ENCODE measurements around the gene MRM2. TPM values are rescaled to one million over a fixed set of nuclear protein-coding genes. Genes with fewer than 3 reads are reported as not detected.

The MRM2 gene
- total and polyA plus RNA-seq, 5 donors from 2014 or later = 7.3 to 39.7 (median 37.1) TPM

DNA sequence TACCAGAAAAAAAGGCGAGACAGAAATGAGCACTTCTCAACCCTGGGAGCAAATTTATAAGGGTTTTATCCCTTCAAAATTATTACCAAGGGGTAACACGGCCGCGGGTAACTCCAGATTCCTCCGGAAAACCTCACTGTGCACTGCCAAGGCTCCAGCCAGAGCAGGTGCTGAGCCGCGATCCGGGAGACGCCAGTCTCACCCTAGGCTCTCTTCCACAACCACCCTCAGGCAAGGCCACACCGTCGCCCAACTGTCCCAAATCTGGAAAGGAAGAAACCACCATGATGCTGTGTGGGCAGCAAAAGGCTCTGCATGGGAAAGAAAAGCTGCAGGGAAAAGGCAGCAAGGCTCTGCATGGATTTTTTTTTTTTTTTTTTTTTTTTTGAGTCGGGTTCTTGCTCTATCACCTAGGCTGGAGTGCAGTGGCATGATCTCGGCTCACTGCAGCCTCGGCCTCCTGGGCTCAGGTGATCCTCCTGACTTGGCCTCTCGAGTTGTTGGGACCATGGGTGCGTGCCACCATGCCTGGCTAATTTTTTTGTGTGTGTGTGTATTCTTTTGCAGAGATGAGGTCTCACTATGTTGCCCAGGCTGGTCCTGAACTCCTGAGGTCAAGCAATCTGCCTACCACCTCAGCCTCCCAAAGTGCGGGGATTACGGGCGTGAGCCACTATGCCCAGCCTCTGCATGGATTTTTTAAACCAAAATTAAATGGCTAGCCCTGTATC is 48.3 kb downstream of the MRM2 start:
- H3K36me3 Mint-ChIP-seq = peaks cover 41% of the 10 kb centered on the region

DNA sequence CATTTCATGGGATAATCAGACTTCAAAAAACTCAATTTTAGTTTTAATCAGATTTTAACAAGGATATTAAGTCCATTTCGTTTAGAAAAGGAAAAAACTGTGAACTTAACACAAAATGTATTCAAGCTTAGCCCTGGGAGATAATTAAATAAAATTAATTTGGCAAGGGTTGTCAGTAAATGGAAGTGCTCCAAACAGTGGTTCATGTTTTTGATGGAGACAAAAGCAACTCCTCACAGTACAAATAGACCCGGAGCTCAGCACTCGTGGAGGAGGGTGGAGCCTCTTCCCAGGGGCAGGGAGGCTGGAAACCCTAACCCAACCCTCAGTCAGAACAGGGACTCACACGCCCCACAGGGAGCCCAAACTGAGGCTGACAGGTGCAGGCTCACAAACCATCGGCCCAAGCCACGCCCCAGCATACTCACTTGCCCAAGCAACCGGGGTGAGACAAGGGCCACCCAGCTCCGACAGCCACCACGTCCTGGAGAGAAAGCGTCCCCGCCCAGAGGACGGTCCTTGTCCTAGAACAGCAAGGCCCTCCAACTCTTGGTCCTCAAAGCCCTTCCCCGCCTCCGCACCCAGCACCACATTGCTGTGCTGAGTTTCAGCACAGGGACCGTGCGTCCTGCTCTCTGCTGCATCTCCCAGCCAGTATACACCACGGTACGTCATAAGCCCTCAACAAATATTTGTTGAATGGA is 49.0 kb downstream of the MRM2 start:
- no peaks in the 10 kb centered on the region for H3K4me1 ChIP-seq (ENCODE audit: control insufficient read depth, insufficient read depth, low read length, poor library complexity, severe bottlenecking)
- no peak overlapping the region for H3K4me3 Mint-ChIP-seq
- no peak for ATAC-seq (ENCODE audit: low read depth in 2 of 2)
- peaks cover 0 to 5% (median 0%) of the 10 kb centered on the region in 7 donors for H3K9me3 Mint-ChIP-seq
- no peaks in the 10 kb centered on the region for H3K27me3 Mint-ChIP-seq
- no peak overlapping the region for H3K27ac Mint-ChIP-seq
- H3K27ac ChIP-seq (ENCODE audit: insufficient read depth, low read length, poor library complexity, severe bottlenecking) = no peak overlapping the region
- H3K4me1 Mint-ChIP-seq = peaks cover 0 to 4% (median 0%) of the 10 kb centered on the region in 4 donors
- H3K4me3 ChIP-seq (ENCODE audit: low read depth, low read length) = no peak overlapping the region
- peaks cover 16% of the 10 kb centered on the region for H3K36me3 ChIP-seq (ENCODE audit: control insufficient read depth, insufficient read depth, low read length)
- H3K9me3 ChIP-seq (ENCODE audit: control insufficient read depth in 2 of 2, low read length in 2 of 2) = peaks cover 0 to 2% of the 10 kb centered on the region in 2 experiments
- H3K27me3 ChIP-seq (ENCODE audit: control insufficient read depth, insufficient read depth, low read length) = no peaks in the 10 kb centered on the region
- DNase-seq = no peak
- peaks cover 46% of the 10 kb centered on the region for H3K36me3 Mint-ChIP-seq

More for the DNA sequence above, 48.3 kb downstream of the MRM2 start:
- H3K4me1 ChIP-seq (ENCODE audit: control insufficient read depth, insufficient read depth, low read length, poor library complexity, severe bottlenecking) = no peaks in the 10 kb centered on the region
- H3K36me3 ChIP-seq (ENCODE audit: control insufficient read depth, insufficient read depth, low read length) = peaks cover 16% of the 10 kb centered on the region
- no peak overlapping the region for H3K4me3 Mint-ChIP-seq
- H3K27me3 Mint-ChIP-seq = no peaks in the 10 kb centered on the region
- H3K4me3 ChIP-seq (ENCODE audit: low read depth, low read length) = no peak overlapping the region
- H3K9me3 ChIP-seq (ENCODE audit: control insufficient read depth in 2 of 2, low read length in 2 of 2) = peaks cover 0 to 2% of the 10 kb centered on the region in 2 experiments
- no peak overlapping the region for H3K27ac ChIP-seq (ENCODE audit: insufficient read depth, low read length, poor library complexity, severe bottlenecking)
- no peaks in the 10 kb centered on the region for H3K27me3 ChIP-seq (ENCODE audit: control insufficient read depth, insufficient read depth, low read length)
- ATAC-seq (ENCODE audit: low read depth in 2 of 2) = no peak
- peaks cover 0 to 5% (median 0%) of the 10 kb centered on the region in 7 donors for H3K9me3 Mint-ChIP-seq
- H3K27ac Mint-ChIP-seq = peak overlapping the region in 1 of 3 donors; percentile 23
- H3K4me1 Mint-ChIP-seq = peaks cover 0 to 4% (median 0%) of the 10 kb centered on the region in 4 donors
- DNase-seq = no peak

DNA sequence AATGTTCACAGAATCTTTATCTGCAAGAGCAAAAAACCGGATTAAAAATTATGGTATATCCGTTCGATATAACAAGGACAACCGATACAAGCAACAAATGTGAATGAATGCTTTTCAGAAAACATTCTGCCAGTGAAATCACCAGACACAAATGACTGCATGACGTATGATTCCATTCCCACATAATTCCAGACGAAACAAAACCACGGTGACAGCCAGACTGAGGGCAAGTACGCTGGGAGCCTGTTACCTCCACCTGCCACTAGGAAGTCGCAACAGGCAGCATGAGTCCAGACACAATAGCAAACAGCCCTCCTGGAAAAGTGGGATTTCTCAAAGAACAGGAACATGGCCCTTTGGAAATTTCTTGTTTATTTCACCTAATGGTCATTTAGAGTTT is 51.0 kb downstream of the MRM2 start:
- Histone ChIP-seq H3K9me3 (ENCODE audit: control insufficient read depth in 2 of 2, low read length in 2 of 2) (peaks cover 0 to 2% of the 10 kb centered on the region in 2 experiments), H3K36me3 (ENCODE audit: control insufficient read depth, insufficient read depth, low read length) (peaks cover 11% of the 10 kb centered on the region), H3K27ac (ENCODE audit: insufficient read depth, low read length, poor library complexity, severe bottlenecking) (no peak overlapping the region), H3K27me3 (ENCODE audit: control insufficient read depth, insufficient read depth, low read length) (no peaks in the 10 kb centered on the region), H3K4me3 (ENCODE audit: low read depth, low read length) (no peak overlapping the region), H3K4me1 (ENCODE audit: control insufficient read depth, insufficient read depth, low read length, poor library complexity, severe bottlenecking) (no peaks in the 10 kb centered on the region)
- Mint-ChIP-seq H3K27ac (no peak overlapping the region), H3K4me1 (no peaks in the 10 kb centered on the region), H3K27me3 (no peaks in the 10 kb centered on the region), H3K9me3 (peaks cover 0 to 5% (median 0%) of the 10 kb centered on the region in 7 donors), H3K36me3 (peaks cover 37% of the 10 kb centered on the region), H3K4me3 (no peak overlapping the region)
- DNase-seq (no peak), ATAC-seq (ENCODE audit: low read depth in 2 of 2) (no peak)

DNA sequence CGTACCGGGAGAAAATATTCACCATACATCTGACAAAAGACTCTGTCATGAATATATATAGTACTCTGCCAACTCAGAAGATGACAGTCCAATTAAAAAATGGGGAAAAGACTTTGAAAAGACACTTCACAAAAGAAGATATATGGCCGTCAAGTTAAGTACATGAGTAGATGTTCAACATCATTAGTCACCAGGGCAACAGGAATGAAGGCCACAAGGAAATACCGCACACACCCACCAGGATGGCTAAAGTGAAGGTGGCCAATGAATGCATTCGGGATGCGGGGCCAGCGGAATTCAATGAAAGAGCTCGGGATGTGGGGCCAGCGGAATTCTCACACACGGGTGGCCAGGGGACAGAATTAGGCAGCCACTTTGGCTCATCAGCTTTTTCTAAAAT is 51.5 kb downstream of the MRM2 start:
- Mint-ChIP-seq H3K9me3 (peaks cover 0 to 5% (median 0%) of the 10 kb centered on the region in 7 donors), H3K36me3 (peaks cover 36% of the 10 kb centered on the region), H3K27ac (no peak overlapping the region), H3K4me3 (no peak overlapping the region), H3K27me3 (no peaks in the 10 kb centered on the region), H3K4me1 (no peaks in the 10 kb centered on the region)
- ATAC-seq (ENCODE audit: low read depth in 2 of 2) (no peak), DNase-seq (no peak)
- Histone ChIP-seq H3K27me3 (ENCODE audit: control insufficient read depth, insufficient read depth, low read length) (no peaks in the 10 kb centered on the region), H3K36me3 (ENCODE audit: control insufficient read depth, insufficient read depth, low read length) (peaks cover 6% of the 10 kb centered on the region), H3K4me1 (ENCODE audit: control insufficient read depth, insufficient read depth, low read length, poor library complexity, severe bottlenecking) (no peaks in the 10 kb centered on the region), H3K9me3 (ENCODE audit: control insufficient read depth in 2 of 2, low read length in 2 of 2) (peaks cover 0 to 2% of the 10 kb centered on the region in 2 experiments), H3K27ac (ENCODE audit: insufficient read depth, low read length, poor library complexity, severe bottlenecking) (no peak overlapping the region), H3K4me3 (ENCODE audit: low read depth, low read length) (no peak overlapping the region)

DNA sequence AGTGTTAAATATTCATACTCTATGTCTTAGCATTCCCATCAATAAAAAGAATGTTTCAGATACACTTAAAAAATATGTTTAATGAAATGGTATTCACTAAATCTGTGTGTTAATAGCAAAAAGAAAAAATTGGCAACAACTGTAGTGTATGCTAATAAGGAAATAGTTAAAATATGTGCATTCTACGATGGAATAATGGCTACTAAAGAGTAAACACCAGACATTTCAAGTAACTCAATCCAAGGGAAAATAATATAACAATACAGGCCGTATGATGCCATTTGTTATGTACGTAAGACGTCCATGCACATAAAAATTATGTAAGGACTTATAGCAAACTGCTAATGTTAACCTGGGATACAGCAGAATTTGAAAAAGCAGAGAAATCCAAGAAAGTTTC is 55.8 kb downstream of the MRM2 start:
- peaks cover 42% of the 10 kb centered on the region for H3K36me3 Mint-ChIP-seq
- H3K4me3 Mint-ChIP-seq = no peak overlapping the region
- peaks cover 4% of the 10 kb centered on the region for H3K36me3 ChIP-seq (ENCODE audit: control insufficient read depth, insufficient read depth, low read length)

DNA sequence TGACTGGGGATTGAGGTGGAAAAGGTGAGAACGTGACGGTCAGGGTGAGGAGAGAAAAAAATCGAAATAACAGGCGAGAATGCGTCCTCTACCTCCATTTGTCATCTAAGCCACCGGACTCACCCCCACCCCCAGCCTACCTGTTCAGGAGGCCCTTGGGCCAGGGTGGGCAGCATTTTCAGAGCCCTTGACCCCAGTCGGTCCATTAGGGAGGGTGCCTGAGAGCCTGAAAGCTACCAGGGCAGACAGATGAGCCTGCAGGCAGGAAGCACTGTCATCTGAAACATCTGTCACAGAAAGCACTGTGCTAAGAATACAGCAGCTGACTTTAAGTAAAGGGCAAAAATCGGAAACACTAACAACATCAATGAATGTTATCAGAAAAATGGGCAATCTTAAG is 56.3 kb downstream of the MRM2 start:
- H3K4me1 Mint-ChIP-seq = no peaks in the 10 kb centered on the region

More for the DNA sequence above, 55.8 kb downstream of the MRM2 start:
- Histone ChIP-seq H3K9me3 (ENCODE audit: control insufficient read depth in 2 of 2, low read length in 2 of 2) (no peaks in the 10 kb centered on the region), H3K27me3 (ENCODE audit: control insufficient read depth, insufficient read depth, low read length) (no peaks in the 10 kb centered on the region), H3K4me3 (ENCODE audit: low read depth, low read length) (no peak overlapping the region), H3K27ac (ENCODE audit: insufficient read depth, low read length, poor library complexity, severe bottlenecking) (no peak overlapping the region), H3K4me1 (ENCODE audit: control insufficient read depth, insufficient read depth, low read length, poor library complexity, severe bottlenecking) (no peaks in the 10 kb centered on the region)
- Mint-ChIP-seq H3K27me3 (no peaks in the 10 kb centered on the region), H3K4me1 (no peaks in the 10 kb centered on the region), H3K27ac (peak overlapping the region in 1 of 3 donors; percentile 32), H3K9me3 (peaks cover 0 to 5% (median 0%) of the 10 kb centered on the region in 7 donors)
- ATAC-seq (ENCODE audit: low read depth in 2 of 2) = no peak
- DNase-seq = no peak

More for the DNA sequence above, 56.3 kb downstream of the MRM2 start:
- Histone ChIP-seq H3K4me3 (ENCODE audit: low read depth, low read length) (no peak overlapping the region), H3K9me3 (ENCODE audit: control insufficient read depth in 2 of 2, low read length in 2 of 2) (no peaks in the 10 kb centered on the region), H3K4me1 (ENCODE audit: control insufficient read depth, insufficient read depth, low read length, poor library complexity, severe bottlenecking) (no peaks in the 10 kb centered on the region), H3K27me3 (ENCODE audit: control insufficient read depth, insufficient read depth, low read length) (no peaks in the 10 kb centered on the region), H3K27ac (ENCODE audit: insufficient read depth, low read length, poor library complexity, severe bottlenecking) (no peak overlapping the region), H3K36me3 (ENCODE audit: control insufficient read depth, insufficient read depth, low read length) (peaks cover 4% of the 10 kb centered on the region)
- ATAC-seq (ENCODE audit: low read depth in 2 of 2) = no peak
- no peaks in the 10 kb centered on the region for H3K27me3 Mint-ChIP-seq
- DNase-seq = no peak
- peaks cover 46% of the 10 kb centered on the region for H3K36me3 Mint-ChIP-seq
- H3K27ac Mint-ChIP-seq = no peak overlapping the region
- peaks cover 0 to 5% (median 0%) of the 10 kb centered on the region in 7 donors for H3K9me3 Mint-ChIP-seq
- no peak overlapping the region for H3K4me3 Mint-ChIP-seq
